ENCODE measurements around the gene TUBA3C. TPM values are rescaled to one million over a fixed set of nuclear protein-coding genes. Genes with fewer than 3 reads are reported as not detected.

The TUBA3C gene
- total RNA-seq, 2 experiments from 2014 or later: not detected

DNA sequence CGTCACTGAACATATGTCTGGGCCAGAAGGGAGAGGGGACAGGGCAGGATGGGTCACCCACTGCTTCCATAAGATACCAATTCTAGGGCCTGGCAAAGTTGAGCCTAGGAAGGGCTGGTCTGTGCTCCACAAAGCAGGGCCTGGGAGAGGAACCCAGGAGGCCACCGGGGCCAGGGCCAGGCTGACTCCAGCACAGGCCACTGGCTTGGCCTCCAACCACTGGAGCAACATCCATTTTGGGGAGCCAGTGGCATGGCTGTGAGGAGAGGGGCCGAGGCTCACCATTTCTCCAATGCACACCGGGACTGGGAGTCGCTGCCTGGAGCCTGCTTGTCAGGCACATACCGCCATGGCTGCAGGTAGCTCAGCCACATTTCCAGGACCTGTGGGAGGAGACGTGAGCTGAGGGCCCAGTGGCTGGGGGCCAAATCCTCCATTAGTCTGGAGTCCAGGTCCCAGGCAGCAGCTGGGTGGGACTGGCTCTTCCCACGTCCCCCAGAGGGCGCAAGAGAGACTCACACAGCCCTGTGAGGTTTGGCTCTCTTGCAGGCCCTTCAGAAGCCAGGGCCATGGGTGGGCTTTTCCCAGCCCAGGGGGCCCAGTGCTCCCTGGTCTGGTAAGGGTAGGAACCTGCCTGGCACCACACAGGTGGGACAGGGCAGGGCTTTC lies 27.7 kb downstream of the TUBA3C start:
- POLR2A ChIA-PET: no interaction called here
- Histone ChIP-seq H3K9me2 (ENCODE audit: insufficient read depth, low read length) (no peaks in the 10 kb centered on the region), H3K27ac (ENCODE audit: low read depth, low read length, poor library complexity, severe bottlenecking) (no peak overlapping the region), H3K9me3 (ENCODE audit: low read length) (no peaks in the 10 kb centered on the region), H2AFZ (ENCODE audit: low read length) (no peak overlapping the region), H3K4me3 (ENCODE audit: low read depth, low read length, poor library complexity, severe bottlenecking) (no peak overlapping the region), H3K36me3 (ENCODE audit: insufficient read depth, low read length) (no peaks in the 10 kb centered on the region), H3K4me2 (ENCODE audit: low read length) (no peak overlapping the region), H4K20me1 (ENCODE audit: insufficient read depth, low read length) (no peaks in the 10 kb centered on the region), H3K79me2 (ENCODE audit: insufficient read depth, low read depth, low read length) (no peaks in the 10 kb centered on the region), H3K4me1 (ENCODE audit: insufficient read depth, low read length, poor library complexity, severe bottlenecking) (no peaks in the 10 kb centered on the region)
- DNase-seq (ENCODE audit: low spot score): no peak
- TF ChIP-seq, protein P1, sequence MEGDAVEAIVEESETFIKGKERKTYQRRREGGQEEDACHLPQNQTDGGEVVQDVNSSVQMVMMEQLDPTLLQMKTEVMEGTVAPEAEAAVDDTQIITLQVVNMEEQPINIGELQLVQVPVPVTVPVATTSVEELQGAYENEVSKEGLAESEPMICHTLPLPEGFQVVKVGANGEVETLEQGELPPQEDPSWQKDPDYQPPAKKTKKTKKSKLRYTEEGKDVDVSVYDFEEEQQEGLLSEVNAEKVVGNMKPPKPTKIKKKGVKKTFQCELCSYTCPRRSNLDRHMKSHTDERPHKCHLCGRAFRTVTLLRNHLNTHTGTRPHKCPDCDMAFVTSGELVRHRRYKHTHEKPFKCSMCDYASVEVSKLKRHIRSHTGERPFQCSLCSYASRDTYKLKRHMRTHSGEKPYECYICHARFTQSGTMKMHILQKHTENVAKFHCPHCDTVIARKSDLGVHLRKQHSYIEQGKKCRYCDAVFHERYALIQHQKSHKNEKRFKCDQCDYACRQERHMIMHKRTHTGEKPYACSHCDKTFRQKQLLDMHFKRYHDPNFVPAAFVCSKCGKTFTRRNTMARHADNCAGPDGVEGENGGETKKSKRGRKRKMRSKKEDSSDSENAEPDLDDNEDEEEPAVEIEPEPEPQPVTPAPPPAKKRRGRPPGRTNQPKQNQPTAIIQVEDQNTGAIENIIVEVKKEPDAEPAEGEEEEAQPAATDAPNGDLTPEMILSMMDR (conservative IDR thresholded peaks at IDR 0.05; ENCODE audit: low read length): peak; percentile 34; the same call in 1 of the 2 replicates
- no peak for TF ChIP-seq EZH2phosphoT487 (IDR thresholded peaks at IDR 0.05; ENCODE audit: borderline replicate concordance, low read depth, low read length)
- intact Hi-C loops (cut with micrococcal nuclease; ENCODE audit: unreplicated experiment): loop anchor here (5.0 kb wide), 1 partner anchor 433 kb away; no protein-coding TSS in a partner anchor
- CTCF ChIA-PET (ENCODE audit: unreplicated experiment): no interaction called here
- no TSS peak for BruUV-seq (replicated peaks)

DNA sequence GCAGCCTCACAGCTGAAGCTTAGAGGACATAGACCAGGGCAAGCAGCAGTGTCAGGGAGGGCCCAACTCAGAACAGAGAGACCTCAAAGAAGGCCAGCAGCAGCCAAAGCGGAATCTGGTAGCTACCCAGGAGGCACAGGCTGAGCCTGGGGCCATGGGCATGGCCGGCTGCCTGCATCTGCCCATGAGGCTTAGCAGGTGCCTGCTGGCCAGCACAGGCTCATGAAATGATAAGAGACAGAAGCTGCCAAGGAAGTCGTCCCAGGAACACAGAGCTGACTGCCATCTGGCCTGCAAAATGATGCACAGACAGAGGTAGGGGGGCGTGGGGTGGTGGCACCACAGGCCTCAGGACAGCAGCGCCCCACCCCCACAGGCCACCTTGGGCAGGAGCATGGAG lies 29.2 kb downstream of the TUBA3C start:
- Histone ChIP-seq H3K36me3 (ENCODE audit: insufficient read depth, low read length) (no peaks in the 10 kb centered on the region), H3K9me2 (ENCODE audit: insufficient read depth, low read length) (no peaks in the 10 kb centered on the region), H4K20me1 (ENCODE audit: insufficient read depth, low read length) (no peaks in the 10 kb centered on the region), H3K4me3 (ENCODE audit: low read depth, low read length, poor library complexity, severe bottlenecking) (no peak overlapping the region), H3K4me2 (ENCODE audit: low read length) (no peak overlapping the region), H3K79me2 (ENCODE audit: insufficient read depth, low read depth, low read length) (no peaks in the 10 kb centered on the region), H3K4me1 (ENCODE audit: insufficient read depth, low read length, poor library complexity, severe bottlenecking) (no peaks in the 10 kb centered on the region), H2AFZ (ENCODE audit: low read length) (no peak overlapping the region), H3K27ac (ENCODE audit: low read depth, low read length, poor library complexity, severe bottlenecking) (no peak overlapping the region), H3K9me3 (ENCODE audit: low read length) (no peaks in the 10 kb centered on the region)
- TF ChIP-seq, protein P1 (conservative IDR thresholded peaks at IDR 0.05; ENCODE audit: low read length): no peak
- no peak for TF ChIP-seq EZH2phosphoT487 (IDR thresholded peaks at IDR 0.05; ENCODE audit: borderline replicate concordance, low read depth, low read length)
- CTCF ChIA-PET (ENCODE audit: unreplicated experiment): no interaction called here
- intact Hi-C loops (cut with micrococcal nuclease; ENCODE audit: unreplicated experiment): loop anchor here (5.0 kb wide), 1 partner anchor 435 kb away; no protein-coding TSS in a partner anchor
- BruUV-seq (replicated peaks): no TSS peak
- DNase-seq (ENCODE audit: low spot score): no peak
- POLR2A ChIA-PET: no interaction called here

DNA sequence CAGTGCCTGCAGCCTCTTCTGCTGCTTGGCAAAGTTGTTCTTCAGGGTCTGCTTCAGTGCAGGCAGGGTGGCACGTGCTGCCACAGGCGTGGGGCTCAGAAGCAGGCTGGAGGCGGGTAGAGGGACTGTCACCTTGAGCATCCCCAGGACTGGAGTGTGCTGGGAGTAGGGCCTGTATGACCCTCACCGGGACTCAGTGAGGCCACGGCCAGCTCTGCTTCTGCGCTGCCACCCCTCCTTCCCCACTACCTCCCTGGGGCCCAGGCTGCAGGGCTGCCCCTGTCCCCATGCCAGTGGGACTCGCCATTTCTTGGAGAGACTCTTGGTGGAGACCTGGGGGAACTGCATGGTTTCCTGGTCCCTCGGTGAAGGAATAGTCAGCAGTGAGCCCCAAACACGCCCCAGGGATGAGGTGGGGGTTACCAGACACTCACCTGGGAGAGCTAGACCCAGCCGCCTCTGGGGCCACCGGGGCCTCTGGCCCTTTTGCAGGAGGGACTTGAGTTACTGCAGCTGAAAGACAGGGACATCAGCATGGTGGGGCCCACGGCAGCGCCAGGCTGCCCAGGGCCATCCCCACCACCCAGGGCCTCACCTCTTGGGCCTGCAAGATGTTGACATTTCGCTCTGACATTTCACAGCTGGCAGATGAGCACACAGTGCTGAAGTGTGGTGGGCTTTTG lies 29.9 kb downstream of the TUBA3C start:
- CTCF ChIA-PET (ENCODE audit: unreplicated experiment): no interaction called here
- BruUV-seq (replicated peaks): no TSS peak

More for the DNA sequence above, 29.9 kb downstream of the TUBA3C start:
- POLR2A ChIA-PET: no interaction called here
- Histone ChIP-seq H4K20me1 (ENCODE audit: insufficient read depth, low read length) (no peaks in the 10 kb centered on the region), H2AFZ (ENCODE audit: low read length) (no peak overlapping the region), H3K9me3 (ENCODE audit: low read length) (no peaks in the 10 kb centered on the region), H3K36me3 (ENCODE audit: insufficient read depth, low read length) (no peaks in the 10 kb centered on the region), H3K9me2 (ENCODE audit: insufficient read depth, low read length) (no peaks in the 10 kb centered on the region), H3K27ac (ENCODE audit: low read depth, low read length, poor library complexity, severe bottlenecking) (no peak overlapping the region), H3K4me1 (ENCODE audit: insufficient read depth, low read length, poor library complexity, severe bottlenecking) (no peaks in the 10 kb centered on the region), H3K4me3 (ENCODE audit: low read depth, low read length, poor library complexity, severe bottlenecking) (no peak overlapping the region), H3K79me2 (ENCODE audit: insufficient read depth, low read depth, low read length) (no peaks in the 10 kb centered on the region), H3K4me2 (ENCODE audit: low read length) (no peak overlapping the region)
- intact Hi-C loops (cut with micrococcal nuclease; ENCODE audit: unreplicated experiment): loop anchor here (5.0 kb wide), 1 partner anchor 436 kb away; no protein-coding TSS in a partner anchor
- TF ChIP-seq, protein P1 (conservative IDR thresholded peaks at IDR 0.05; ENCODE audit: low read length): no peak
- no peak for TF ChIP-seq EZH2phosphoT487 (IDR thresholded peaks at IDR 0.05; ENCODE audit: borderline replicate concordance, low read depth, low read length)
- DNase-seq (ENCODE audit: low spot score): no peak

All from OCI-LY7 (cell line).